ENCODE data around the gene GPC4. TPM values are rescaled to one million over a fixed set of nuclear protein-coding genes. Genes with fewer than 3 reads are reported as not detected.

GPC4 gene
- total and polyA plus RNA-seq, 4 donors: 0.23 to 1.3 (median 0.71) TPM

DNA sequence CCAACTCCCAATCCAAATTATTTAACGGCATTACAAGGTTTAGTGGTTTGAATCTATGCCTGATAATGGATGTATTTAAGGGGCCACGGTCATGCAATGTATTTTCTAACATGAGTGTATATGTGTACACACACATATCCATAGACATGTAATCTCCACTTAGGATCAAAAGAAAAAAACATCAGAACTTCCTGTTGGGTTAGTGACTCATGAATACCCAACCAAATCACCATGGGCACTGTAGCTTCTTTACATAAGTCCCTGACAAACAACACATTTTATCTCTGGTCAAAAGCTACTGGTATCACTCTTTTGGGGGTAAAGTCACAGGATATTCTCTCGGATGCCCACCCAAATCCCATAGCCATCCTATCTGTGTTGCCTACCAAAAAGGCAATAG is 160.6 kb downstream of the GPC4 start:
- 79% methylated on average over 3 of the region's 3 CpGs for WGBS
- no peak overlapping the region for H3K4me3 ChIP-seq (ENCODE audit: low read depth in 1 of 3, low read length in 3 of 3)
- no peak overlapping the region for H3K9ac ChIP-seq (ENCODE audit: low read depth in 1 of 2, low read length in 2 of 2)
- TF ChIP-seq YY1 (IDR thresholded peaks at IDR 0.05) (no peak), NR2F2 (IDR thresholded peaks at IDR 0.05) (no peak), HNF4A (conservative IDR thresholded peaks at IDR 0.05) (no peak), EGR1 (IDR thresholded peaks at IDR 0.05; ENCODE audit: low read depth in 2 of 2) (no peak), SP1 (IDR thresholded peaks at IDR 0.05) (no peak), GABPA (IDR thresholded peaks at IDR 0.05 in 1 of 2, conservative IDR thresholded peaks at IDR 0.05 in 1 of 2) (no peak), HNF4G (IDR thresholded peaks at IDR 0.05) (no peak), ZBTB33 (IDR thresholded peaks at IDR 0.05) (no peak), RAD21 (IDR thresholded peaks at IDR 0.05) (no peak), TAF1 (conservative IDR thresholded peaks at IDR 0.05) (no peak), FOXA1 (IDR thresholded peaks at IDR 0.05) (no peak), RXRA (IDR thresholded peaks at IDR 0.05) (no peak), JUND (IDR thresholded peaks at IDR 0.05) (no peak)
- TF ChIP-seq, protein P1, sequence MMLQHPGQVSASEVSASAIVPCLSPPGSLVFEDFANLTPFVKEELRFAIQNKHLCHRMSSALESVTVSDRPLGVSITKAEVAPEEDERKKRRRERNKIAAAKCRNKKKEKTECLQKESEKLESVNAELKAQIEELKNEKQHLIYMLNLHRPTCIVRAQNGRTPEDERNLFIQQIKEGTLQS (IDR thresholded peaks at IDR 0.05): no peak
- TF ChIP-seq, protein P2, sequence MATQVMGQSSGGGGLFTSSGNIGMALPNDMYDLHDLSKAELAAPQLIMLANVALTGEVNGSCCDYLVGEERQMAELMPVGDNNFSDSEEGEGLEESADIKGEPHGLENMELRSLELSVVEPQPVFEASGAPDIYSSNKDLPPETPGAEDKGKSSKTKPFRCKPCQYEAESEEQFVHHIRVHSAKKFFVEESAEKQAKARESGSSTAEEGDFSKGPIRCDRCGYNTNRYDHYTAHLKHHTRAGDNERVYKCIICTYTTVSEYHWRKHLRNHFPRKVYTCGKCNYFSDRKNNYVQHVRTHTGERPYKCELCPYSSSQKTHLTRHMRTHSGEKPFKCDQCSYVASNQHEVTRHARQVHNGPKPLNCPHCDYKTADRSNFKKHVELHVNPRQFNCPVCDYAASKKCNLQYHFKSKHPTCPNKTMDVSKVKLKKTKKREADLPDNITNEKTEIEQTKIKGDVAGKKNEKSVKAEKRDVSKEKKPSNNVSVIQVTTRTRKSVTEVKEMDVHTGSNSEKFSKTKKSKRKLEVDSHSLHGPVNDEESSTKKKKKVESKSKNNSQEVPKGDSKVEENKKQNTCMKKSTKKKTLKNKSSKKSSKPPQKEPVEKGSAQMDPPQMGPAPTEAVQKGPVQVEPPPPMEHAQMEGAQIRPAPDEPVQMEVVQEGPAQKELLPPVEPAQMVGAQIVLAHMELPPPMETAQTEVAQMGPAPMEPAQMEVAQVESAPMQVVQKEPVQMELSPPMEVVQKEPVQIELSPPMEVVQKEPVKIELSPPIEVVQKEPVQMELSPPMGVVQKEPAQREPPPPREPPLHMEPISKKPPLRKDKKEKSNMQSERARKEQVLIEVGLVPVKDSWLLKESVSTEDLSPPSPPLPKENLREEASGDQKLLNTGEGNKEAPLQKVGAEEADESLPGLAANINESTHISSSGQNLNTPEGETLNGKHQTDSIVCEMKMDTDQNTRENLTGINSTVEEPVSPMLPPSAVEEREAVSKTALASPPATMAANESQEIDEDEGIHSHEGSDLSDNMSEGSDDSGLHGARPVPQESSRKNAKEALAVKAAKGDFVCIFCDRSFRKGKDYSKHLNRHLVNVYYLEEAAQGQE (IDR thresholded peaks at IDR 0.05): no peak
- TF ChIP-seq, protein P3, sequence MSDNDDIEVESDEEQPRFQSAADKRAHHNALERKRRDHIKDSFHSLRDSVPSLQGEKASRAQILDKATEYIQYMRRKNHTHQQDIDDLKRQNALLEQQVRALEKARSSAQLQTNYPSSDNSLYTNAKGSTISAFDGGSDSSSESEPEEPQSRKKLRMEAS (IDR thresholded peaks at IDR 0.05): no peak
- TF ChIP-seq, protein P4, sequence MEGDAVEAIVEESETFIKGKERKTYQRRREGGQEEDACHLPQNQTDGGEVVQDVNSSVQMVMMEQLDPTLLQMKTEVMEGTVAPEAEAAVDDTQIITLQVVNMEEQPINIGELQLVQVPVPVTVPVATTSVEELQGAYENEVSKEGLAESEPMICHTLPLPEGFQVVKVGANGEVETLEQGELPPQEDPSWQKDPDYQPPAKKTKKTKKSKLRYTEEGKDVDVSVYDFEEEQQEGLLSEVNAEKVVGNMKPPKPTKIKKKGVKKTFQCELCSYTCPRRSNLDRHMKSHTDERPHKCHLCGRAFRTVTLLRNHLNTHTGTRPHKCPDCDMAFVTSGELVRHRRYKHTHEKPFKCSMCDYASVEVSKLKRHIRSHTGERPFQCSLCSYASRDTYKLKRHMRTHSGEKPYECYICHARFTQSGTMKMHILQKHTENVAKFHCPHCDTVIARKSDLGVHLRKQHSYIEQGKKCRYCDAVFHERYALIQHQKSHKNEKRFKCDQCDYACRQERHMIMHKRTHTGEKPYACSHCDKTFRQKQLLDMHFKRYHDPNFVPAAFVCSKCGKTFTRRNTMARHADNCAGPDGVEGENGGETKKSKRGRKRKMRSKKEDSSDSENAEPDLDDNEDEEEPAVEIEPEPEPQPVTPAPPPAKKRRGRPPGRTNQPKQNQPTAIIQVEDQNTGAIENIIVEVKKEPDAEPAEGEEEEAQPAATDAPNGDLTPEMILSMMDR (IDR thresholded peaks at IDR 0.05; ENCODE audit: low read depth, low read length, missing input control): no peak
- no peaks in the 10 kb centered on the region for H3K36me3 ChIP-seq (ENCODE audit: control insufficient read depth in 4 of 4, insufficient read depth in 3 of 4, low read depth in 1 of 4, low read length in 3 of 4)
- peaks cover 0 to 5% (median 0%) of the 10 kb centered on the region in 4 donors for H3K27me3 ChIP-seq (ENCODE audit: control insufficient read depth in 4 of 4, insufficient read depth in 4 of 4, low read length in 3 of 4)
- H3K27ac ChIP-seq (ENCODE audit: low read depth in 1 of 2, low read length in 2 of 2): no peak overlapping the region
- DNase-seq (ENCODE audit: low spot score): no peak
- no peaks in the 10 kb centered on the region for H3K9me3 ChIP-seq (ENCODE audit: control insufficient read depth in 4 of 4, low read length in 3 of 4)
- H3K4me1 ChIP-seq (ENCODE audit: control insufficient read depth in 4 of 4, insufficient read depth in 4 of 4, low read length in 3 of 4): no peaks in the 10 kb centered on the region
